GM19240 (cell line): ENCODE results near the gene CBX8.
A peak's percentile ranks its signal among the peaks of the same experiment; 100 is the strongest.

Experiments
- DNase-seq: peaks from one replicate; pipeline ENCODE4 v3.0.0; 2011; ENCODE audit warnings: low spot score; ENCODE audit not compliant: insufficient read length

The CBX8 gene

GRCh38 chr17:79792984-79793923, 3.6 kb downstream of the CBX8 start:
- no peak for DNase-seq

- DNase-seq = no peak
These were observed 4.5 kb downstream of the CBX8 start for GRCh38 chr17:79792341-79792871.

GRCh38 chr17:79791735-79792161, 5.1 kb downstream of the CBX8 start:
- no peak for DNase-seq

GRCh38 chr17:79790805-79791734, 5.8 kb downstream of the CBX8 start:
- DNase-seq = no peak

GRCh38 chr17:79789943-79790804, 6.7 kb downstream of the CBX8 start:
- DNase-seq = peak; percentile 75

- no peak for DNase-seq
These were observed 7.6 kb downstream of the CBX8 start for GRCh38 chr17:79788989-79789942.

GRCh38 chr17:79788455-79788854, 8.4 kb downstream of the CBX8 start:
- no peak for DNase-seq

GRCh38 chr17:79786930-79787643, 9.8 kb downstream of the CBX8 start:
- DNase-seq = no peak

- DNase-seq = no peak
These were observed 10.7 kb downstream of the CBX8 start for GRCh38 chr17:79785900-79786810.

GRCh38 chr17:79785017-79785899, 11.6 kb downstream of the CBX8 start:
- no peak for DNase-seq

- DNase-seq = no peak
These were observed 12.4 kb downstream of the CBX8 start for GRCh38 chr17:79784353-79785016.

GRCh38 chr17:79783891-79784290, 13.0 kb downstream of the CBX8 start:
- no peak for DNase-seq

- DNase-seq = no peak
These were observed 14.9 kb downstream of the CBX8 start for GRCh38 chr17:79781736-79782575.

GRCh38 chr17:79781012-79781650, 15.7 kb downstream of the CBX8 start:
- DNase-seq = no peak
